Activated naive CD4-positive, alpha-beta T cell treated with anti-CD3 and anti-CD28 coated beads, Interleukin-2, amount 50 U/mL, for 72 hours (primary cell): ENCODE results near the gene ERCC1. TPM values are rescaled to one million over a fixed set of nuclear protein-coding genes. Genes with fewer than 3 reads are reported as not detected.
"Not testable (repeated sequence)": the region's sequence is repeated elsewhere in the genome, so short reads cannot be mapped to it uniquely, and the experiment has no call there.

Source experiments
- ATAC-seq, 2 donors: fragments of 150-1000 bp; cut with Tn5 transposase; 2 replicates each; pipeline ENCODE4 v1.10.0; 2021; ENCODE audit warnings: mild to moderate bottlenecking in 2 of 2, moderate library complexity in 2 of 2
- DNase-seq, 2 donors: peaks; one replicate each; pipeline ENCODE4 v3.0.0; 2021 to 2022; ENCODE audit warnings: low spot score in 2 of 2
- H3K27ac Mint-ChIP-seq, 2 donors: one replicate each; pipeline ENCODE4 v1.8.0; 2022; ENCODE audit warnings: mild to moderate bottlenecking in 2 of 2, mixed read lengths in 2 of 2
- H3K36me3 Mint-ChIP-seq, 2 donors: one replicate each; pipeline ENCODE4 v1.8.0; 2022; ENCODE audit warnings: mixed read lengths in 2 of 2
- H3K9me3 Mint-ChIP-seq, 2 donors: one replicate each; pipeline ENCODE4 v1.8.0; 2022; ENCODE audit warnings: mixed read lengths in 2 of 2
- total RNA-seq, 2 donors: library from RNA; stranded (reverse); gene quantifications; one replicate each; pipeline ENCODE4 v1.2.3, GENCODE V29; 2022

ERCC1 gene
- total RNA-seq, 2 donors from 2014 or later, result 9.7 to 60.7 TPM

DNA sequence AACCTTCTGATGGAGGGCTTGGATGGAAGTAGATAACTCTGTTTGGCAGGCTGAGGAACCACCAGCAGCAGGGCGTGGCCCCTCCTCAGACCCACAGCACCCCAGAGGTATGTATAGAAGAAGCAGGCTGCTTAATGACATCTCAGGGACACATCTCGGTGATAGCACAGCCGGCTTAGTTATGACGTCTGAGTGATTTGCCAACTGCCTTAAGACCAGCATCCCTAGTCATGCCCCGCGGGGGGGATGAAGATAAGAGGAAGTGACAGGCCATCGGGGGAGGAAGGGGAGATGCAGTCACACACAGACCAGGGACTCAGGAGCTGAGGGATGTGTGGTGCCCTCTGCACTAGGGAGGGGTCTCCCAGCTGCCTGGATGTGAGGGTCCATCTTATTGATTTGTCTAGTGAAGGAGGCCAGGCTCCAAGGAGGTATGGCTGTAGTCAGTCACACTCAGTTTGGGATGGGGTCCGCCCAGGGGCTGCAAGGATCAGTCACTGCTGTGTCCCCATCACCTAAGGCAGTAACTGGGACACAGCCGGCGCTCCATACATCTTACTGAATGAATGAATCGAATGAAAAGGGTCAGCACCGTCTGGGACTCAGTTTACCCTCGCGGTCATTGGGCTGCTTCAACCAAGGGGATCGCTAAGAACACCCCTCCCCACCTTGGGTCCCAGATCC lies 19.2 kb upstream of the ERCC1 start:
- Mint-ChIP-seq H3K9me3 (no peaks in the 10 kb centered on the region), H3K36me3 (no peaks in the 10 kb centered on the region), H3K27ac (peak overlapping the region; percentile 41 to 94)
- DNase-seq (no peak), ATAC-seq (peak in 1 of 2 donors; percentile 32)

DNA sequence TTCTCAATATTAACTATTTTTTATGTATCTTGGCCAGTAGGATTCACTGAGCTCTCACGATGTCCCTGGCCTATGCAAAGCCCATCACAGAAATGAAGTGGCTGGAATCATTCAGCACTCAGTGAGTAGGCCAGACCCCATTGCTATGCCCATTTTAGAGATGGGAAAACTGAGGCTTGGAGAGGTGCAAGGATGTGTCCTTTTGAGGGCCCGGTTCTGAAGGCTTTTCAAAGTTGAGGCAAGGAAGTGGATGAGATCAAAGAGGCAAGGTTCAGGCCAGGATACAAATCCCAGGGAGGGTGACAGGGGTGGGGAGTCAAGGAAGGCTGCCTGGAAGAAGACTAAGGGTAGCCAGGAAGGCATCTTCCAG lies 18.7 kb upstream of the ERCC1 start:
- no peak for ATAC-seq

DNA sequence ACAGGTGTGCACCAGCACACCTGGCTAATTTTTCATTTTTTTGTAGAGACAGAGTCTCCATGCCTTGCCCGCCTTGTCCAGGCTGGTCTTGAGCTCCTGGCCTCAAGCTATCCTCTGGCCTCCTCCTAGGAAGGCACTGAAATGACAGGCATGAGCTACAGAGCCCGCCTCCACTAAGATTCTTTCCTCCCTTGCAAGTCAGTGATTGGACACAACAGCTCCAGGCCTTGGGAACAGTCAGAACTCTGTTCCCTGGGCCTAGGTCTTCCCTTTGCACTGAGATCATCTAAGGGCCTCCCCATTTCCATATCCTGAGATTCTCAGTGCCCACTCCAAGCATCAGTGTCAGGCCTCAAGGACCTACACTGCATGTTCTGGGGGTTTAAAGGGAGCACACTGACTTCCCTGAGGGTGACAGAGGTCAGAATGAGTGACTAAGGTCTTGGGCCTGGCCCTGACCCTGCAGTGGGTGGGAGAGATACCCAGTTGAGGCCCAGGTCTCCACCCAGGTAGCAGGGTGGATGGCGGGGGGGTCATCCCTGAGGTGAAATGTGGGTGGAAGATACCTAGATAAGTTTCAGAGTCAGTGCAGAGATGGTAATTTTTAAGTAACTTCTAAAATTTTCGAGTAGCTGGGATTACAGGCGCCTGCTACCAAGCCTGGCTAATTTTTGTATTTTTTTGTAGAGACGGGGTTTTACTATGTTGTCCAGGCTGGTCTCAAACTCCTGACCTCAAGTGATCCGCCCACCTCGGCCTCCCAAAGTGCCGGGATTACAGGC lies 17.3 kb upstream of the ERCC1 start:
- H3K27ac Mint-ChIP-seq, result no peak overlapping the region

More for the DNA sequence above, 18.7 kb upstream of the ERCC1 start:
- DNase-seq, result no peak
- Mint-ChIP-seq H3K9me3 (no peaks in the 10 kb centered on the region), H3K36me3 (no peaks in the 10 kb centered on the region), H3K27ac (peak overlapping the region in 1 of 2 donors; percentile 94)

DNA sequence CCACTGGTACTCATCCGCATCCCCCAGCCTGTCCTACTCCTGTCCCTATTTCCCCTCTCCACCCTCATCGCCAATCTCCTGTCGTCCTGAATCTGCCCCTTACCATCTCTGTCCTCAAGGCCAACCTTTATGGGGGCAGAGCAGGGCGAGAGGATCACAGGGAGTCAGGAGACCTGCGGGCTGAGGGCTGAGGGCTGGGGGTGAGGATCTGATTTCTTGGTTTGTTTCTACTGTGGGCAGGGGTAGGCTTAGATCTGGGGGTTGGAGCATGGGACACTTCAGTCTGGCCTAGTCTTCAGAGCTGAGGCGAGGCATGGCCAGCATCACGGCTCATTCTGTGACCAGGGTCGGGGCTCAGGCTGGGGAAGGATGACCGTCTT lies 16.5 kb upstream of the ERCC1 start:
- peak overlapping the region; percentile 29 to 53 for H3K27ac Mint-ChIP-seq
- no peaks in the 10 kb centered on the region for H3K36me3 Mint-ChIP-seq
- ATAC-seq (no peak), DNase-seq (no peak)
- H3K9me3 Mint-ChIP-seq, result no peaks in the 10 kb centered on the region

More for the DNA sequence above, 17.3 kb upstream of the ERCC1 start:
- ATAC-seq (no peak), DNase-seq (no peak)
- Mint-ChIP-seq H3K9me3 (no peaks in the 10 kb centered on the region), H3K36me3 (no peaks in the 10 kb centered on the region)

DNA sequence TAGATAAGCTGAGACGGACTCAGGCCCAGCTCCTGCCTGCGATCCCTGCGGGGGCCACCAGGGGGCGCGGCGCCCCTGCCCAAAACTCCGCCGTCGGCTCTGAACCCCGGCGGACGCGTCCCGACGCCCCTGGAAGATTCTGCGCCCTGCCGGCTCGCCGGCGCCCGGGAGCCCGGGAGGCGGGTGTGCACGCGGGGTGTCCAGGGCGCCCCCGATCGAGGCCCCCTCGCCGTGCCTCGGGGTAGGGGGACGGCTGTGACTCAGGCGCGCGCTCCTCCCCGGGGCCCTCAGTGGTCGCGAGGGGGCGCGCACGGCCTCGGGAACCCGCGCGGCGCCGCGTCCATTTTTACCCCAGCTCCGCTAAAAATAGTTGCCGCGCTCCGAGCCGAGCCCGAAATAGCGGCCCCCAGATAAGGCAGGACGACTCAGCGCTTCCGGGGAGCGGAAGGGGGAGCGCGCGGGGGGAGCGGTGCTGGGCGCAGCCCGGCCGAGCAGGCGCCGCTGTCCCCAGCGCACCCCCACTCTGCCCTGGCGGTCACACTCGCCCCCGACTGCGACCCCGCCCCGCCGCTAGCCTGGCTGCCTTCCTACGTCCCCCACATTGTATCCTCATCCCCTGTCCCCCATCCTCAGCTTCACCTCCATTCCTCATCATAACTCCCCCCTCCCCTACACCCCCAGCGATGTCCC lies 16.0 kb upstream of the ERCC1 start:
- Mint-ChIP-seq H3K9me3 (no peaks in the 10 kb centered on the region), H3K36me3 (no peaks in the 10 kb centered on the region), H3K27ac (peak overlapping the region in 1 of 2 donors; percentile 29)
- peak; percentile 62 to 72 for ATAC-seq
- peak; percentile 84 to 90 for DNase-seq

DNA sequence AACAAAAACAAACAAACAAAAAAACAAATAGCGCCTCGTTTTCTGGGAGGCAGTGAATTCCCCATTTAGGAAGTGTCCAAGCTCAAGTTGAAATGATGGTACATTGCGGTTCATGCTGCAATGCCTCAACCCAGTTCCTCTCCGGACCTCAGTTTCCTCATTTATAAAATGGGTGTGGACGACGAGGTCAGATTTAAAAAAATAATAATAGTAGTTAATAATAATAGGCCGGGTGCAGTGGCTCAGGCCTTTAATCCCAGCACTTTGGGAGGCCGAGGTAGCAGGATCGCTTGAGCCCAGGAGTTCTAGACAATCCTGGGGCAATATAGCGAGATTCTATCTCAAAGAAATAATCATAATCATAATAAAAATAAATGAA lies 15.5 kb upstream of the ERCC1 start:
- ATAC-seq, result no peak
- DNase-seq, result no peak
- no peaks in the 10 kb centered on the region for H3K36me3 Mint-ChIP-seq
- H3K9me3 Mint-ChIP-seq, result no peaks in the 10 kb centered on the region
- H3K27ac Mint-ChIP-seq, result no peak overlapping the region

DNA sequence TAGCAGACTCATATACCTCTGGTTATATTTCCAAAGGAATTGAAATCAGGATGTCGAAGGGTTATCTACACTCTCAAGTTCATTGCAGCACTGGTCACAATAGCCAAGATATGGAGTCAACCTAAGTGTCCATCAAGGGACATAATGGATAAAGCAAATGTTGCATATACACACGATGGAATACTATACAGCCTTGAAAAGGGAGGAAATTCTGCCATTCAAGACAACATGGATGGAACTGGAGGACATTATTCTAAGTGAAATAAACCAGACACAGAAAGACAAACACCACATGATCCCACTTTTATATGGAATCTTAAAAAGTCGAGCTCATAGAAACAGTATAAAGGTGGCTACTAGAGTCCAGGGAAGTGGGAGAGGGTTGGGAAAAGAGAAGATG lies 13.6 kb upstream of the ERCC1 start:
- no peaks in the 10 kb centered on the region for H3K36me3 Mint-ChIP-seq
- no peak overlapping the region for H3K27ac Mint-ChIP-seq
- no peak for DNase-seq
- no peaks in the 10 kb centered on the region for H3K9me3 Mint-ChIP-seq
- ATAC-seq, result no peak

DNA sequence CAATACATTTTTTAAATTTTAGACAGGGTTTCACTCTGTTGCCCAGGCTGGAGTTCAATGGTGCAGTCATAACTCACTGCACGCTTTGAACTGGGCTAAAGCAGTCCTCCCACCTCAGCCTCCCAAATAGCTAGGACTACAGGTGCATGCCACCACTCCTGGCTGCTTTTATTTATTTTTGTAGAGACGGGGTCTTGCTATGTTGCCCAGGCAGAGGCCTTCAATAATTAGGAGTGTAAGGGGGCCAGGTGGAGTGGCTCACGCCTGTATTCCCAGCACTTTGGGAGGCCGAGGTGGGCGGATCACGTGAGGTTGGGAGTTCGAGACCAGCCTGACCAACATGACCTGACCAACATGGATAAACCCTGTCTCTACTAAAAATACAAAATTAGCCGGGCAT lies 8.8 kb upstream of the ERCC1 start:
- not testable (repeated sequence) for DNase-seq, H3K27ac Mint-ChIP-seq, H3K36me3 Mint-ChIP-seq, ATAC-seq, H3K9me3 Mint-ChIP-seq

DNA sequence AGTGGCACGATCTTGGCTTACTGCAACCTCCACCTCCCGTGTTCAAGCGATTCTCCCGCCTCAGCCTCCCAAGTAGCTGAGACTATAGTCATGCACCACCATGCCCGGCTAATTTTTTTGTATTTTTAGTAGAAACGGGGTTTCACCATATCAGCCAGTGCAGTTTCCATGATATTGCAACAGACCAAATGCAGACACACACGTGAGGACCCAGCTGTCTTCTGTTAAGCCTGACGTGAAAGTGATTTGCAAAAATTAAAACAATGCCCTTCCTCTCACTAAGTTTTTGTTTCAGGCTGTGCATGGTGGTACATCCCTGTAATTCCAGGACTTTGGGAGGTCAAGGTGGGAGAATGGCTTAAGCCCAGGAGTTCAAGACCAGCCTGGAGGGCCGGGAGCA lies 7.3 kb upstream of the ERCC1 start:
- H3K9me3 Mint-ChIP-seq, H3K36me3 Mint-ChIP-seq, ATAC-seq, H3K27ac Mint-ChIP-seq, DNase-seq: not testable (repeated sequence)

DNA sequence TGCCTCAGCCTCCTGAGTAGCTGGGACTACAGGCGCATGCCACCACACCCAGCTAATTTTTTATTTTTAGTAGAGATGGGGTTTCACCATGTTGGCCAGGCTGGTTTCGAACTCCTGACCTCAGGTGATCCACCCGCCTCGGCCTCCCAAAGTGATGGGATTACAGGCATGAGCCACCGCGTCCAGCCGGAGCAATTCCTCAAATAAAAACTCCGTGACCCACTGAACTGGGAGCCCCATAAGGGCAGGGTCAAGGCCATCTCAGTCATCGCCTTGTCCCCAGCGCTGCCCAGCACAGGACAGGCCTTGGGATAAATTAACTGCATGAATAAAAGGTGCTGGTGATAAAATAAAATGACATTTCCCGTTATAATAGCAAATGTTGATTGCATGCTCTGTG lies 6.2 kb upstream of the ERCC1 start:
- ATAC-seq, H3K9me3 Mint-ChIP-seq, H3K36me3 Mint-ChIP-seq, H3K27ac Mint-ChIP-seq, DNase-seq: not testable (repeated sequence)

DNA sequence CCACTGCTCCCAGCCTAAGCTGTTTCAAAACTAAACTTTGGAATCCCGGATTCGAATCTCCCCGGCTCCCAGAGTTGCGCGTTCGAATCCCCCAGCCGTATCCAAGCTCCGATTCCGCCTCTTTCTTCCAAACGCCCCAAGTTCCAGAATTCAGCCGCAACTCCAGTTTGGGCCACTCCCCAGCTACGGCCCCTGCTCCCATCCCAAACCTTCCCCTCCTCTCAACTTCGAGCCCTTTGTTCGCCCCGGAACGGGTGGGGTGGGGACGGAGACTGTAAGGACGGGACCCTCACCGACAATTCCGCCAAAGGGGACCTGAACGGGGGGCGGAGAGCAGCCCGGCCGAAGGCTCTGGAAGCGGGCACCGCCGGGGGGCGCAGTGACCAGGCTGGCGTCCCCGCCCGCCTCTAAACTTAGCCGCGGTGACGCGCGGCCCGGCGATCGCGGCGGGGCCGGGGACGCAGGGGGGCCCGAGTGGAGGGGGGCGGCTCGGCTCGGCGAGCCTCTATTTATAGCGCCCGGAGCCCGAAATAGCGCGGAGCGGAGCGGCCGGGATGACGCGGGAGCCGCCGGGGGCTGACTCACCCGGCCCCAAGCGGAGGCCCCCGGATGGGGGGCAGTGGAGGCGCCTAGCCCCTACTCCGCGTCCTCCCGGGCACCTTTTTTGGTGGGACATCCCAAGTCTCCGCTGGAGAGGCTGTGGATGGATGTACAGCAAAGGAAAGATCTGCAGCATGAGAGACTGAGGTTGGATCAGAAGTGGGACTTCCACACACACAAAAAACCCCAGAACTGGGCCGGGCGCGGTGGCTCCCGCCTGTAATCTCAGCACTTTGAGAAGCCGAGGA lies 4.9 kb upstream of the ERCC1 start:
- peak overlapping the region in 1 of 2 donors; percentile 69 for H3K27ac Mint-ChIP-seq
- DNase-seq (no peak), ATAC-seq (no peak)
- no peaks in the 10 kb centered on the region for H3K36me3 Mint-ChIP-seq
- H3K9me3 Mint-ChIP-seq, result no peaks in the 10 kb centered on the region

DNA sequence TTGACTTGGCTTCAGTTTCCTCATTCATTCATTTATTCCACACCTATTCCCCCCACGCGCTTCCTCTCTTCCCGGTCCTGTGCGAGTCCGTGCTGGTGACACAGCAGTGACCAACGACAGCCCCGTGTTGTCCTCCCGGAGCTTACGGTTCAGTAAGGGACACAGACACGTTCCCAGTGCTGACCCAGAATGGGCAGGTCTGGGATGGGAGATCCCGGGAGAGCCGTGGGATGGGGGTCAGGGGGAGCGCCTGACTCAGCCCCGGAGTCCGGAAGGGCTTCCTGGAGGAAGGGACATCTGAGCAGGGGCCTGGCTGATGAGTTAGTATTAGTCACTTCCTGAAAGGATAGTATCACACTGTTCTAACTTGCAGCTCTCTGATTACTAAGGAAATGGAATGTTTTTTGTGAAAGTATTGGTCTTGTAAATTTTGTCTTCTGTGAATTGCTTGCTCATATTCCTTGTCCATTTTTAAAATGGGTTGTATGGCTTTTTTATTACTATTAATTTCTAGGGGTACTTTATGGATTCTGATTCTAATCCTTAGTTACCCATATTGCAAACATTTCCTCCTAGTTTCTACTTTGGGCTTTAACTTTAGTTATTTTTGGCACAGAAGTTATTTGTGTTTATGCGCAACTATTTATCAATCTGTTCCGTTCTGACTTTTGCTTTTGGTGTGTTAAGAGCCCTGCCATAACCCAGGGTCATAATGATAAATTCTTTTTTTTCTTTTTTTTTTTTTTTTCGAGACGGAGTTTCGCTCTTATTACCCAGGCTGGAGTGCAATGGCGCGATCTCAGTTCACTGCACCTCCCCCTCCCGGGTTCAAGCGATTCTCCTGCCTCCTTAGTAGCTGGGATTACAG lies 708 bp upstream of the ERCC1 start:
- ATAC-seq (peak; percentile 63 to 88), DNase-seq (peak in 1 of 2 donors; percentile 83)
- peak overlapping the region; percentile 87 to 98 for H3K27ac Mint-ChIP-seq
- H3K36me3 Mint-ChIP-seq, result peaks cover 0 to 14% of the 10 kb centered on the region in 2 donors
- H3K9me3 Mint-ChIP-seq, result no peaks in the 10 kb centered on the region

DNA sequence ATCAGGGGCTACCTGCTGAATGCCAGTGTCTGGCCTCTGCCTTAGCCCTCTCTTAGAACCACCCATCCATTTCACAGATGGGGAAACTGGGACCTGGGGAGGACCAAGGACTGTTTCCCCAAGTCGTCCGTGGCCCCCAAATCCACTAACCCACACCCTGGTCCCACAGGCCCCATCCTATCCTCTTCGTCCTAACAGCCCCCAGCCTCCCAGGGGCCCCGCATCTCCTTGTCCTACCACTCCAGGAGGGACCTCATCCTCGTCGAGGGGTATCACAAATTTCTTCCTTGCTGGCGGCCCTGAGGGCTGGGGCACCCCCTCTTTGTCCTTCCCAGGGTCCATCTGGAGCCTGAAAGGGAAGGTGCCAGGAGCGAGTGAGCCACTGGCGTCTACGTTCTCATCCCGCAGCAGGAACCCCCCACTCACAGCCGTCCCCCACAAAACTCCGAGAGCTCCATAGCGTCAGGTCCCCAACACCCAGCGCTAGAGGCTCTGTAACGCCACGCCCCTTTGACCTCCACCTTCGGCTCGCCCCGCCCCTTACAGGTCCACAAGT lies 606 bp downstream of the ERCC1 start:
- peak overlapping the region; percentile 87 to 98 for H3K27ac Mint-ChIP-seq
- H3K36me3 Mint-ChIP-seq, result peaks cover 0 to 14% of the 10 kb centered on the region in 2 donors
- ATAC-seq (no peak), DNase-seq (no peak)
- no peaks in the 10 kb centered on the region for H3K9me3 Mint-ChIP-seq

DNA sequence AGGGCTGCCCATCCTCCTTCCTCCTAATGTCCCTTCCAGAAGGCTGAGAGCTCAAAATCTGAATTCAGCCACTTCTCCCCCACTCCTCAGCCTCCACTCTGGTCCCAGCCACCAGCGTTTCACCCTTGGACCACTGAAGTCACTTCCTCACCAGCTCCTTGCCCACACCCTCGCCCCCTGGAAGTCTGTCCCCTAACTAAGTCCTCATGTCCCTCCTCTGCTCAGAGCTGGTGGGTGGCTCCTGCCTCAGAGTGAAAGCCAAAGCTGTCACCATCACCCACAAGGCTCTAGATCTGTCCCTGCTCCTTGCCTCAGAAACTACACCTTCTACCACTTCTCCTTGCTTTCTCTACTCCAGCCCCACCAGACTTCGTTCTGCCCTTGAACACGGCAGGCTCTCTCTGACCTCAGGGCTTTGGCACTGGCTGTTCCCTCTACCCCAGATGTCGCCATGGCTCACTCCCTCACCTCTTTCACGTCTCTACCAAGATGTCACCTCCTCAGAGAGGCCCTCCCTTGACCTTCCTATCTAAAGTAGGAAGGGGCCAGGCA lies 1.7 kb downstream of the ERCC1 start:
- ATAC-seq (no peak), DNase-seq (no peak)
- H3K27ac Mint-ChIP-seq, result peak overlapping the region; percentile 12 to 23
- H3K36me3 Mint-ChIP-seq, result peaks cover 0 to 14% of the 10 kb centered on the region in 2 donors
- H3K9me3 Mint-ChIP-seq, result no peaks in the 10 kb centered on the region

DNA sequence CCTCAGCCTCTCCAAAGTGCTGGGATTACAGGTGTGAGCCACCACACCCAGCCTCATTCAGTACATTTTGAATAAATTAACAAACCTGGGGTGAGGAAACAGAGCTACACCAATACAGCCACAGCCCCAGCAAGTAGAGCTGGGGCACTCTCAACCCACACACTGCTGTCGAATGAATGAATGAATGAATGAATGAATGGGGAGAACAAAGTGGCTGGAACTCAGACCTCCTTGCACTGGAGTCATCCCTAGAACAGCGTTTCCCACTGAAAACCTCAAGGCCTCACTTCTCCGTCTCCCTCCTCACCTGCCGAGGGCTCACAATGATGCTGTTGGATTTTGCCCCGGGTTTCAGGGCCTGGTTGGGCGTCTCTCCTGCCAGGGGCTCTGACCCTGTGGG lies 2.8 kb downstream of the ERCC1 start:
- Mint-ChIP-seq H3K27ac (peak overlapping the region; percentile 28 to 86), H3K36me3 (peaks cover 0 to 14% of the 10 kb centered on the region in 2 donors), H3K9me3 (no peaks in the 10 kb centered on the region)
- no peak for ATAC-seq
- DNase-seq, result no peak
